ENCODE measurements around the gene ATF6. TPM values are rescaled to one million over a fixed set of nuclear protein-coding genes. Genes with fewer than 3 reads are reported as not detected.

The ATF6 gene
- total and polyA plus RNA-seq, 8 donors, result 2.2 to 29.5 (median 16.9) TPM

DNA sequence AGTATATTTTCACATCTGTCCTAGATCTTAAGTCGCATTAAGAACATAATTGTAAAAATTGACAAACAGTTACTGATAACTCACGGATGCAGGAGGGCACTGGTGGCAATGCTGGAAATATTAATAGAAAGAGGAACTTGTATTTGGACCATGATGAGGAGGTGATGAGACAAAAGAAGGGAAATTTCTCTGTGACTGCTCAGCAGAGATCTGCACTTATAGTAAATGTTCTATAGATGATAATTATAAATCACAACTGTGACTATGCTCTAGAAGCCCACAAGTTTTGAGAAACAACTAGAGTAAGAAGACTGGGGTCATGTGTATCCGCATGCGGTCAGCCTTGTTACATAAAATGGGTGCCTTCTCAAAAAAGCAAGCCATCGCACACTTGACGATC lies 25.2 kb upstream of the ATF6 start:
- no peak for DNase-seq
- no peak overlapping the region for H3K27ac ChIP-seq
- TF ChIP-seq, protein P1, sequence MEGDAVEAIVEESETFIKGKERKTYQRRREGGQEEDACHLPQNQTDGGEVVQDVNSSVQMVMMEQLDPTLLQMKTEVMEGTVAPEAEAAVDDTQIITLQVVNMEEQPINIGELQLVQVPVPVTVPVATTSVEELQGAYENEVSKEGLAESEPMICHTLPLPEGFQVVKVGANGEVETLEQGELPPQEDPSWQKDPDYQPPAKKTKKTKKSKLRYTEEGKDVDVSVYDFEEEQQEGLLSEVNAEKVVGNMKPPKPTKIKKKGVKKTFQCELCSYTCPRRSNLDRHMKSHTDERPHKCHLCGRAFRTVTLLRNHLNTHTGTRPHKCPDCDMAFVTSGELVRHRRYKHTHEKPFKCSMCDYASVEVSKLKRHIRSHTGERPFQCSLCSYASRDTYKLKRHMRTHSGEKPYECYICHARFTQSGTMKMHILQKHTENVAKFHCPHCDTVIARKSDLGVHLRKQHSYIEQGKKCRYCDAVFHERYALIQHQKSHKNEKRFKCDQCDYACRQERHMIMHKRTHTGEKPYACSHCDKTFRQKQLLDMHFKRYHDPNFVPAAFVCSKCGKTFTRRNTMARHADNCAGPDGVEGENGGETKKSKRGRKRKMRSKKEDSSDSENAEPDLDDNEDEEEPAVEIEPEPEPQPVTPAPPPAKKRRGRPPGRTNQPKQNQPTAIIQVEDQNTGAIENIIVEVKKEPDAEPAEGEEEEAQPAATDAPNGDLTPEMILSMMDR (IDR thresholded peaks at IDR 0.05), result no peak
- no peak for FAIRE-seq
- 59 to 69% methylated on average over 6 of the region's 6 CpGs for WGBS, 2 donors
- no peak overlapping the region for H3K4me3 ChIP-seq
- peak in 1 of 4 donors; percentile 17 for ATAC-seq
- H3K9me3 ChIP-seq, result no peaks in the 10 kb centered on the region
- intact Hi-C loops (cut with DNase I), result no loop called here
- no peaks in the 10 kb centered on the region for H3K4me1 ChIP-seq
- no peaks in the 10 kb centered on the region for H3K27me3 ChIP-seq
- no peaks in the 10 kb centered on the region for H3K36me3 ChIP-seq

DNA sequence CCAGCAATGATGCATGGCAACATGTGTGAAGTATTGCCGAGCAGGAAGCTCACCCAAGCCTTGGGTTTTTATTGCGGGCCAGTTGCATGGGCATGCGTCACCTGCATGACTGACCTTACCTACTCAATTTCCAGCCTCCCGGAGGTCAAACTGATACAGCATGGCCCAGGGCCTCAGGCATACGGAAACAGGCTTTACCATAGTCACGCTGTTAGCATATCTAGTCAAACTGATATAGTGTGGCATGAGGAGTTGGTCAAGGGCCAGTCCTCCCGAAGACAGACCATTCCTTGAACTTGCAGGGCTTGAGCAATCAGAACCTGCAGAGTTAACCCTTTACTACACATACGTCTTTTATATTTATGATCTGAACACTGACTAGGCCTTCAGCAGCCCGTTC lies 22.9 kb upstream of the ATF6 start:
- H3K9me3 ChIP-seq, result no peaks in the 10 kb centered on the region
- no peak for ATAC-seq
- no peak for DNase-seq
- no peaks in the 10 kb centered on the region for H3K4me1 ChIP-seq
- H3K4me3 ChIP-seq, result no peak overlapping the region
- no peaks in the 10 kb centered on the region for H3K27me3 ChIP-seq
- H3K27ac ChIP-seq, result no peak overlapping the region
- intact Hi-C loops (cut with DNase I), result no loop called here
- WGBS, 2 donors, result 65 to 71% methylated on average over 9 of the region's 9 CpGs
- no peak for FAIRE-seq
- H3K36me3 ChIP-seq, result no peaks in the 10 kb centered on the region
- TF ChIP-seq, protein P1 (IDR thresholded peaks at IDR 0.05), result no peak

DNA sequence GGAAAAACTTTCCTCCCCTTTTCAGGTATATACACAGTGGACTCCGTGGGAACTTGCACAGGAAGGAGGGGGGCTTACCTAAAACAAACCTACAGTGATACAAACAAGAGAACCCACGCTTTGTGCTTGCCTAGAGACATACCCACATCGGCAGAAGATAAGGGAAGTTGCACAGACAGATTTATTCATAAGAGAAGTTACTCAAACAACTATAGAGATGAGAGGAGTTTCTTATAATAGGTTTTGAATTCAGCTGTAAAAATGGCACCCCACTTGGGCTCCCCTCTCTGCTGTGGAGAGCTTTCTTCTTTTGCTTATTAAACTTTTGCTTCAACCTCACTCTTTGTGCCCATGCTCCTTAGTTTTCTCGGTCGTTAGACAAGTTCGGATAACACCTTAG lies 18.3 kb upstream of the ATF6 start:
- intact Hi-C loops (cut with DNase I), result no loop called here
- FAIRE-seq, result no peak
- WGBS, 2 donors, result 25 to 28% methylated on average over 6 of the region's 6 CpGs

DNA sequence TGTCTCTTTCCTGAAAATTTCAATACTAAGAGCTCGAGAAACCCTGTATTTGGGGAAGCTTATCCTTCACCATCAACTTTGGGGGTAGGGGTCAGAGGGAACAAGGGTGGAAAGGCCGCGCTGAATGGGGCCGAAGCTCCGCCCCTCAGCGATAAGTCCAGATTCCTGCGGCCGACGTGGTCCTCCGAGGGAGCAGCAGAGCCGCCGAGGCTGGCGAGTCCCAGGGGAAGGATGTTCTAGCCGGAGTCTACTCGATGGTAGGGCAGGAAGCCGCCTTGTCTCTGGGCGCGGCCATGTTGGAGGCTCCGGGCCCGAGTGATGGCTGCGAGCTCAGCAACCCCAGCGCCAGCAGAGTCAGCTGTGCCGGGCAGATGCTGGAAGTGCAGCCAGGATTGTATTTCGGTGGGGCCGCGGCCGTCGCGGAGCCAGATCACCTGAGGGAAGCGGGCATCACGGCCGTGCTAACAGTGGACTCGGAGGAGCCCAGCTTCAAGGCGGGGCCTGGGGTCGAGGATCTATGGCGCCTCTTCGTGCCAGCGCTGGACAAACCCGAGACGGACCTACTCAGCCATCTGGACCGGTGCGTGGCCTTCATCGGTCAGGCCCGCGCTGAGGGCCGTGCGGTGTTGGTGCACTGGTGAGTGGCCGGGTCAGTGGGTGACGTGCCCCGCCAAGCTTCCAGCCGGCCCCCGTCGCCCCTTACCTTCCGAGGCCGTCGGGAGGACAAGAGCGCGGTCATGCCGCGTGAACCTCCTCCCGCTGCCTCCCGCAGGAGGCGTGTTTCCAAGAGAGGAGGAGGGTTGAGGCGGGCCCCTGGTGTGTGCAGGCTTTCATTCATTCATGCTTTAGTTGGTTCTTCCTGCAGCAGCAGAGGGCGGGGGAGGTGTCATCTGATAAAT lies 16.4 kb upstream of the ATF6 start, which contains the start of gene DUSP12:
DUSP12 (plus strand) TSS at position 278 of the 899 bp plus-strand sequence; CDS start at position 294, 16 bp downstream.
- 0% methylated on average over 60 to 65 of the region's 65 CpGs for WGBS, 2 donors
- peak within 1 kb of the TSS; percentile 73 to 95 (median 88) for H3K4me3 ChIP-seq
- DNase-seq (peak; percentile 90 to 97 (median 91)), FAIRE-seq (peak; percentile 56), ATAC-seq (peak; percentile 99 to 100 (median 100))
- TF ChIP-seq, protein P1 (IDR thresholded peaks at IDR 0.05), result no peak
- peak within 1 kb of the TSS; percentile 63 to 85 (median 66) for H3K27ac ChIP-seq
- H3K36me3 ChIP-seq, result peaks cover 0 to 25% (median 4%) of the 10 kb centered on the region in 3 donors
- H3K4me1 ChIP-seq, result peaks cover 0 to 15% (median 10%) of the 10 kb centered on the region in 3 donors
- intact Hi-C loops (cut with DNase I), result no loop called here
- no peaks in the 10 kb centered on the region for H3K9me3 ChIP-seq
- no peaks in the 10 kb centered on the region for H3K27me3 ChIP-seq

More for the DNA sequence above, 18.3 kb upstream of the ATF6 start:
- Histone ChIP-seq H3K27ac (no peak overlapping the region), H3K4me3 (no peak overlapping the region), H3K4me1 (peaks cover 0 to 15% (median 10%) of the 10 kb centered on the region in 3 donors), H3K36me3 (peaks cover 0 to 5% (median 0%) of the 10 kb centered on the region in 3 donors), H3K9me3 (no peaks in the 10 kb centered on the region), H3K27me3 (no peaks in the 10 kb centered on the region)
- ATAC-seq, result no peak
- no peak for DNase-seq
- TF ChIP-seq, protein P1 (IDR thresholded peaks at IDR 0.05), result no peak
